ENCODE data around the gene DNAH8.
A peak's percentile ranks its signal among the peaks of the same experiment; 100 is the strongest.

DNAH8 gene

DNA sequence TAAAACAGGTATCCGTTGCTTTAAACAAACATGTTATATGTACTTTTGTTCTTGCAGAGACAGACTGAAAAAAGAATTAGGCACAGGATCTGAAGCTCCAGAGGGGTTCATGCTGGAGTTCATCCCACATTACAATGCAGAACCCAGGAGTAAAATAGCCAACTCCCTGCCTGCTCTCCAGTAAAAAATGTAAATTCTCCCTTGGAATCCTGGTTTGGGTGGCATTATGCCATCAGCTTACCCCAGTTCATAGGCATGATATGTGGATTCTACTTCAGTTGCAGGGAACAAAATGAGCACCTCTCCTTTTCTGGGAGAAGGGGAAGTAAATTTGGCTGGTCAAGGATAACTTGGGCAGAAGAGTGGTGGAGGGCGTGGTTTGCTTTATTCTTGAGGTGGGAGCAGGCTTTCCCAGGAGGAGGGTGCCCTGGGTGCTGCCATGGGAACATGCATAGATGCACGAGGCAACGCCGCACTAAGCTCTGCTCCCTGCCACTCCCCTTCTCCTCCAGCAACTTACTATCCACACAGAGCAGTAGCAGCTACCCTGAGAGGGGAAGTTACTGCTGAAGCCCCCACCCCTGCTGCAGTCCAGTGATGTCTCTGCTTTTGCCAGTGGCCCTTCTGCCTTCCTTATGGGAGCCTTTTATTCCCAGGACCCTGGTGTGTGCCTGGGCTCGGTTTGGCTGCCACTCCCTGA lies 261.8 kb downstream of the DNAH8 start:
- no peak for DNase-seq

DNA sequence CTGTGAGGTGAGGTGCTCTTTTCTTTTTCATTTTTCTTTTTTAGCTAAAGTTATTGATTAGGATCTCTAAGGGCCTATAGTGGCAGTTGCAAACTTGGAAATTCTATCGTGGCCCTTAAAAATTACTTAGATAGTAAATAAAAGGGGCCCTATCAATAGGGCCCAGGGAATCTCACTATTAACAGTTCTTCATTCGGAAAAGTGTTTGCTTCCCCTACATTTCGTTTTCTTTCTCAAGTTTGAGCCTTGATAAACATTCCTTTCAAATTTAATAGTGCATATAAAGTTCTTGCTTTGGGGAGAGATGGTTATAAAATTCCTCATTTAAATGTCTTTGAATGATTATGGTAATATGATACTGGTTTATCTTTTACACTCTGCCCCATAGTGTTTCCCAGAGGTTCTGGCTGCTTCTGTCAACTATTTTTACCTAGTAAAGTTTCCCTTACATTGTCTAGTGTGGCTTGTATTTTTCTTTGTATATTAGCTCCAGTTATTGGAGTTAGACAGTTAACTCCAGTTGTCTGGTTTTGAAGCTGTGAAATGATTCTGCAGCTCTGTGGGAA lies 263.1 kb downstream of the DNAH8 start:
- DNase-seq, result no peak

- DNase-seq, result no peak
These were observed 267.4 kb downstream of the DNAH8 start for GRCh38 chr6:38982470-38982869.

DNA sequence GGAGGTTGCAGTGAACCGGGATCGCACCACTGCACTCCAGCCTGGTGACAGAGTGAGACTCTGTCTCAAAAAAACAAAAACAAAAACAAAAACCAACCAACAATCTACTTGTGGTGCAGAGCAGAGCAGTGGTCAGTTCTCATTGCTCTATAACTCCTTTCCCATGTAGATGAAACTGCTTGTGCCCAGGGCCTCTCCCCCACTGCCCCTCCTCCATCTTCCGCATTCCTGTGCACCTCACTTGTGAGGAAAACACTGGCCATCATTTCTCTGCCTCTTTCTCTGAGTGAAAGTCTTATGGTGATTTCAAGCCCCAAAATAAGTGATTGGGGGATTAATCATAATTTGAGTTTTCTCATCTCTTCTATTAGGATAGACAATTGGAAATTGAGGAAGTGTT lies 269.6 kb downstream of the DNAH8 start:
- no peak for DNase-seq

DNA sequence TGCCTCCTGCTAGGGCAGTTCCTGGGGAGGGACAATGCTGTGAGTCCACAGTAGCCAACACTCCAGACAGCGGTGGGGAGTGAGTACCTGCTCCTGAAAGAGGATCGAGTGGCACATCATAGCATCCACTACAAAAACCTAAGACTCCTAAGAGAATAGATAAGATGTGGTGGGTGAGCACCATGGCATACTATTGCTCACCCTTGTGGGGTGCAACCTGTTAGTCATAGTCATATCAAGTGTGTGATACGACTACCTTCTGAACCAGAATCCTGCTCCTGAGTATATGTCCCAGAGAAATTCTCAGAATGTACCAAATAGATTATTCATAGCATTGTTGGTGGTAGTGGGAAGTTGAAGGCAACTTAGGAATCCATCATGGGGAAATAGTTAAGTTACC lies 270.7 kb downstream of the DNAH8 start:
- DNase-seq, result no peak

- DNase-seq, result no peak
These were observed 272.4 kb downstream of the DNAH8 start for GRCh38 chr6:38987503-38987902.

DNA sequence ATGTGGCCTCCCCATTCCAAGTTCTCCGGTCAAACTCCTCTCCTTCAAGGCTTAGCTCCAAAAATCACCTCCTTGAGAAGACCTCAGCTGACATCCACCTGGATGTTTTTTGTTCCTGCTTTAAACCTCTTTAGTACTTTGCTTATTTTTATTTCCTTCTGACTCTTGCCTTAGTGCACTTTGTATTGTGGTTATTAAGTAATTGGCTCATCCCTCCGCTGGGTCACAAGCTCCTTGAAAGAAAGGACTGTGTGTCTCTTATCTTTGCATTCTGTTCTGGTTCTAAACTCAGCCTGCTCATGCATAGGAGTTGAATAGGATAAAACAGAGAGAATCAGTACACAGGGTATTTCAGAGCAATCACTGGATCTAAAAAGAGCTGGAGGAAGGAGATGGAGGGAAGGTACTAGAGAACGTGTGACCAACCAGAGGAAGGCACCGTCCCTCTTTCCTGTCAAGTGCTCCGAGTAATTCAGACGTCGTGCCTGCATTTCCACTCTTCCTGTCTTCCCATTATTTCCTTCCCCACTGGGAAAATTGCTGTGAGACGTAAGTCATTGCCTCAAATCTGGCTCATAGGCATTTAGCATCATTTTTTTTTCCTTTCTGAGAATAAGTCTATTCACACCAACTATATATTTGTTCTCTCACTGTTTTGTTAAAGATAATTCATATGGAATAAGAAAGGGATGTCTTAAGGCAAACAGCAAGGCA lies 273.8 kb downstream of the DNAH8 start:
- no peak for DNase-seq

- no peak for DNase-seq
These were observed 275.4 kb downstream of the DNAH8 start for GRCh38 chr6:38990475-38990874.

DNA sequence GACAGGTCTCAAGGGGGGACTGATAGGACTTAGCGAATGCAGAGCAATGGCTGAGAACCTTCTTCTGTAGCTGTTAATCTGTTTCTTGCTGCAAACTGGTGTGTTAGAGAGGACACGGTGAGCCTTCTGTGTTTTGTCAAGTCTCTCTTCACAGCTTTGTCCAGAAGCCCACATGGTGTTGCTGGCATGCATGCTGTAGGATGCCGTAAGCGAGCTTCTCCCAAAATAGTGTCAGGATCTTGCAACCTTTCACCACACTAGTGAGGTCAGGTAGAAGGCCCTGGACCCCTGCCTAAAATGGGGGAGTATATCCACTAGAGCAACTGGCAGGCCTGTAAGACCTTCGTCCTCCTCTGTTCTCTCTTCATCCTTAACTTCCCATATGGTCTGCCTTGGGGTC lies 281.6 kb downstream of the DNAH8 start:
- DNase-seq, result no peak

DNA sequence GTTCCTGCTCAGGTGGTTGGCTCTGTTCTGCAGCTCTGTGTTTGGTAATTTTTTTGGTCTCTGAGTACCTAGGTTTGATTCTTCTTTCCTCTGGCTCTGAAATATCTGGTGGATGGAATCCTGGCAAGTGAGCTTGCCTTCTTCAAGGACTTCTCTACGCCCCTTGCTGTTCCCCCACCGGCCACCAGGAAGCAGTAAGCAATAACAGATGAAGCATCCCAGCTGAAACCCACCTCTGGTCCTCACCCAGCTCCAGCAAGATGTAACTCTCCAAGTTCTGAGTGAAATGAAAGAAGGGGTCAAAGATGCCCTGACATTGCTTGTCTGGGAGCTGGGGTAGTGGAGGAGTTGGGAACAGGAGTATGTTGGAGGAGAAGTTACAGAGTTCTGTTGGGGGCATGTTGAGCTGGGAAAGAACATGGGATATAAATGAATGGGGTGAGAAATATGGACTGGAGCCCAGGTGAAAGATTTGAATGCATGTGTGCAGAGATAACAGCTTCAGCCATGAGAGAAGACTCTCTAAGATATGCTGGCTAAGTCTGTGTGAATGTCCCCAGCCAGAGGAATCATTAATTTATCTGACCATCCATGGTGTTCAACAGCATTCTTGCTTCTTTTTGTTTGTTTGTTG lies 282.1 kb downstream of the DNAH8 start:
- peak; percentile 10 for DNase-seq

- DNase-seq, result no peak
These were observed 288.0 kb downstream of the DNAH8 start for GRCh38 chr6:39003072-39003471.

GRCh38 chr6:39003492-39003891 lies 288.4 kb downstream of the DNAH8 start:
- DNase-seq, result no peak

- DNase-seq, result no peak
These were observed 289.7 kb downstream of the DNAH8 start for GRCh38 chr6:39004801-39005200.

DNA sequence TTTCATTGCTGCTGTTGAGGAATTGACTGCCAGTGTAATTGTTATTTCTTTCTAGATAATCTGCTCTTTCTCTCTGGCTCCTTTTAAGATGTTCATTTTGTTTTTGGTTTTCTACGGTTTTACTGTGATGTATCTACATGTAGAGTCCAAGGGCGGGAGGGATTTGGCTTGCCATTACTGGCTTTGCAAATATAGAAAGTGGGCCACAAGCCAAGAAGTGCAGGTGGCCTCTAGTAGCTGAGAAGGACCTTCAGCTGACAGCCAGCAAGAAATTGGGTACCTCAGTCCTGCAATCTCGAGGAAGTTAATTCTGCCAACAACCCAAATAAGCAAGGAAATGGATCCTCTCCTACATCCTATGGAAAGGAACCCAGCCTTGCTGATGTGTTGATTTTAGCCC lies 290.7 kb downstream of the DNAH8 start:
- DNase-seq, result no peak

- no peak for DNase-seq
These were observed 292.5 kb downstream of the DNAH8 start for GRCh38 chr6:39007575-39007974.

GRCh38 chr6:39008737-39009136 lies 293.6 kb downstream of the DNAH8 start:
- DNase-seq, result no peak

- DNase-seq, result no peak
These were observed 294.4 kb downstream of the DNAH8 start for GRCh38 chr6:39009476-39009875.

- DNase-seq, result no peak
These were observed 301.9 kb downstream of the DNAH8 start for GRCh38 chr6:39016839-39017546.

DNA sequence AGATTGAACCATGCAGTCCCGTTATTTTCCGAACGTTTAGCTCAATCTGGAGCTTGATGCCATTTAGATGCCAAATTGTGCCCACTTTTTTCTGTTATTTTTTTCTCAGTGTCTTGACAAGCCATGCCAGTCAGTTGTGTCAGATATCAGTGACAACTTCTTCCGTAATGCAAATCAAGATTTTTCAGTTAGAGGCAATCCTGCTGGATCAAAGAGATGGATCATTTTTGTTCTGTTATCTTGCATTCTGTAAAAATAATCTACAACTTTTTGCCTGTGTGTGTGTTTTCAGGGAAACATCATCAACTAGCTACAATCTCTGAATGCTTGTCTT lies 302.4 kb downstream of the DNAH8 start:
- no peak for DNase-seq

DNA sequence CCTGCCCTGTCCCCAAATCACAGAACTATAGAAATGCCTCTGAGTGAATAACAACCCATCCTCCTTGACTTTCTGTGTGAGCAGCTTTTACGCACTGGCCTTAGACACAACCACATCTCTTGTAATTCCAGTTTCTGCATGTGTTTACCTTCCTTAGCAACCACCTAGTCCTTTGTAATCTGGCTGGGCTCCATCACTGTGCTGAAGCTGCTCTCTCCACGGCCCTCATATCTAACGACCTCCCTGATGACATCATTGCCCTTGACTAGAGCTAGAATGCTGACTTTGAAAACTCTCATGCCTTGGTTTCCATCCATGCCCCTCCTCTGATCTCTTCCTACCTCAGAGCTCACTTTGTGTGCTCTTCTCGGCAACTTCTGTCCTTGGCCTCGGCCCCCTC lies 303.0 kb downstream of the DNAH8 start:
- no peak for DNase-seq

DNA sequence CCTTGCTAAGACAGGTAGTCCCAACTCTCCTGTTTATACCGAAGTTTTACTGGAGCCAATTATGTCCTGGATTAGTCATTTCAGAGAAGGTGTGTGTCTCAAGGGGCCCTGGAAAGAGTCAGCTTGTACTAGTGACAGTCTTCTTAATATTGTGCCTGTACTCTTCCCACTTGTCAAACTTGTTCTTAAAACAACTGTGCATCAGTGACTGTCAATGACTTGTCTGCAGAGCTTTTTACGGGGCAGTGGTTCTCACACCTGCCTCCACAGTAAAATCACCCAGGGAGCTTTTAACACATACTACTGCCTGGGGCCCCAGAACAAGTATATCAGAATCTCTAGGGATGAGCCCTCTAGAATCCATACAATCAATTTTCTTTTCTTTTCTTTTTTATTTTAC lies 305.0 kb downstream of the DNAH8 start:
- DNase-seq, result no peak

DNA sequence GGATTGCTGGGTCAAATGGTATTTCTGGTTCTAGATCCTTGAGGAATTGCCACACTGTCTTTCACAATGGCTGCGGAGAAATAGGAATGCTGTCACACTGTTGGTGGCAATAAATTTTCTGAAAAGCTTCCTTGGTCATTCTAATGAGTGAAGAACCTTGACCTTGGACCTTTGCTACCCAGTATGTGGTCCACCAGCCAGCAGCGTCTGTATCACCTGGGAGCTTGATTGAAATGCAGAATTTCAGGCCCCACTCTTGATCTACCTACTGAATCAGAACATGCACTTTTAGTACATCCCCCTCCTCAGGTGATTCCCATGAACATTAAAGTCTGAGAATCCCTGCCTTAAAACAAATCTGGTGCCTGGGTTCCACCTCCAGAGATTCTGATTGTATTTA lies 305.9 kb downstream of the DNAH8 start:
- no peak for DNase-seq

DNA sequence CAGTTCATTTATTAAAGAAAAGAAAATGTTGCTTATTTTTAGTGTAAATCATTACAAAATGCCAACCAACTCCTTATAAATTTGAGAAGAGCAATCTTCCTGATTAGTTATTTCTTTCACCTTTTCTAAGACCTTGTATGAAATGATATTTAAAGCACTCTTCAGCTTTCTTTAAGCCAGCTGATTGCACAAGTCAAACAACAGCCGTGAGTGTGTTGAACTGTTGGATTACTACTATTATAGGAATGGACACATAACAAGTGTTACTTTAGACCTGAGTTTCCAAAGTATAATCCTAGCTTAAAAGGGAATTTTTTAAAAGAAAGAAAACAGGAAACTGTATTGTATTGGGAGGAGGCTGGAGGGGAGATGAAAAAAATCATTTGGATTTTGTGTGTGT lies 306.7 kb downstream of the DNAH8 start:
- no peak for DNase-seq

- DNase-seq, result no peak
These were observed 311.1 kb downstream of the DNAH8 start for GRCh38 chr6:39026175-39026574.
